ENCODE results near the gene DNMT3B.

DNMT3B gene

DNA sequence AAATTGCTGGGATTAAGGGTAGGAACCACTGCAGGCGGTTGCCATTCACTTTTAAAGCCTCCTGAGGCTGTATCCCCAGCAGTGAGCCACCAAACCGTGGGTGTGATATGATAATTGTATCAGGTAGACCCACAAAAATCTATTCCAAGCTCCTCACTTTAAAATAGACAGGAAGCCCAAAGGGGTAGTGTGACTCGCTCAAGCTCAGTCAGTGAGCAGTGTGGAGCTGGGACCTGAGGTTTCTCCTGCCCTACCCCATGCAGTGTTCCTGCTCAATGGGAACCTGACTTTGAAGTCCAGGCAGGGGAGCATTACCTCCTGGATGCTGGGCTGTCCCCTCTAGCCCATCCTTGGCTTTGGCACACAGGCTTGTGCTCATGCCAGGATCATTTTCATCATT is 42.6 kb downstream of the DNMT3B start:
- Histone ChIP-seq H3K9ac (ENCODE audit: low read depth, low read length) (no peak overlapping the region), H3K4me2 (ENCODE audit: insufficient read depth, low read length) (no peak overlapping the region), H3K27ac (ENCODE audit: low read length) (no peak overlapping the region; the same call in 1 of the 2 replicates), H4K20me1 (ENCODE audit: insufficient read depth, low read length) (no peaks in the 10 kb centered on the region), H3K79me2 (ENCODE audit: insufficient read depth, low read length) (no peaks in the 10 kb centered on the region), H3K9me3 (ENCODE audit: insufficient read depth, low read length, severe bottlenecking) (no peaks in the 10 kb centered on the region), H3K36me3 (ENCODE audit: insufficient read depth, low read length) (peaks cover 59% of the 10 kb centered on the region), H3K27me3 (ENCODE audit: insufficient read depth, low read length, poor library complexity) (no peaks in the 10 kb centered on the region), H3K4me3 (ENCODE audit: low read depth in 1 of 2, low read length in 2 of 2) (no peak overlapping the region), H2AFZ (ENCODE audit: low read depth, low read length) (no peak overlapping the region), H3K4me1 (ENCODE audit: insufficient read depth, low read length) (no peaks in the 10 kb centered on the region)
- ATAC-seq (ENCODE audit: insufficient read depth, low read depth) (no peak), DNase-seq (no peak)
- TF ChIP-seq EZH2 (IDR thresholded peaks at IDR 0.05; ENCODE audit: borderline replicate concordance, low read depth, low read length, severe bottlenecking) (no peak), CTCF (IDR thresholded peaks at IDR 0.05; ENCODE audit: borderline replicate concordance, extremely low read depth, low read length, poor library complexity, severe bottlenecking) (no peak)

GRCh38 chr20:32805721-32806120 is 43.5 kb downstream of the DNMT3B start:
- H2AFZ ChIP-seq (ENCODE audit: low read depth, low read length), result no peak overlapping the region
- no peak for DNase-seq
- peaks cover 56% of the 10 kb centered on the region for H3K36me3 ChIP-seq (ENCODE audit: insufficient read depth, low read length)
- H3K27ac ChIP-seq (ENCODE audit: low read length), result no peak overlapping the region
- no peak overlapping the region for H3K4me3 ChIP-seq (ENCODE audit: low read depth in 1 of 2, low read length in 2 of 2)
- H3K4me2 ChIP-seq (ENCODE audit: insufficient read depth, low read length), result no peak overlapping the region
- no peaks in the 10 kb centered on the region for H3K9me3 ChIP-seq (ENCODE audit: insufficient read depth, low read length, severe bottlenecking)
- H3K79me2 ChIP-seq (ENCODE audit: insufficient read depth, low read length), result no peaks in the 10 kb centered on the region
- no peak overlapping the region for H3K9ac ChIP-seq (ENCODE audit: low read depth, low read length)
- no peaks in the 10 kb centered on the region for H4K20me1 ChIP-seq (ENCODE audit: insufficient read depth, low read length)
- no peaks in the 10 kb centered on the region for H3K27me3 ChIP-seq (ENCODE audit: insufficient read depth, low read length, poor library complexity)
- no peaks in the 10 kb centered on the region for H3K4me1 ChIP-seq (ENCODE audit: insufficient read depth, low read length)
- ATAC-seq (ENCODE audit: insufficient read depth, low read depth), result no peak
- TF ChIP-seq CTCF (IDR thresholded peaks at IDR 0.05; ENCODE audit: borderline replicate concordance, extremely low read depth, low read length, poor library complexity, severe bottlenecking) (no peak), EZH2 (IDR thresholded peaks at IDR 0.05; ENCODE audit: borderline replicate concordance, low read depth, low read length, severe bottlenecking) (no peak)

GRCh38 chr20:32806356-32806755 is 44.2 kb downstream of the DNMT3B start:
- Histone ChIP-seq H3K4me3 (ENCODE audit: low read depth in 1 of 2, low read length in 2 of 2) (no peak overlapping the region), H3K36me3 (ENCODE audit: insufficient read depth, low read length) (peaks cover 50% of the 10 kb centered on the region), H4K20me1 (ENCODE audit: insufficient read depth, low read length) (no peaks in the 10 kb centered on the region), H3K27me3 (ENCODE audit: insufficient read depth, low read length, poor library complexity) (no peaks in the 10 kb centered on the region), H3K4me2 (ENCODE audit: insufficient read depth, low read length) (no peak overlapping the region), H3K9me3 (ENCODE audit: insufficient read depth, low read length, severe bottlenecking) (no peaks in the 10 kb centered on the region), H3K9ac (ENCODE audit: low read depth, low read length) (no peak overlapping the region), H3K79me2 (ENCODE audit: insufficient read depth, low read length) (no peaks in the 10 kb centered on the region), H2AFZ (ENCODE audit: low read depth, low read length) (no peak overlapping the region), H3K4me1 (ENCODE audit: insufficient read depth, low read length) (no peaks in the 10 kb centered on the region), H3K27ac (ENCODE audit: low read length) (no peak overlapping the region)
- TF ChIP-seq CTCF (IDR thresholded peaks at IDR 0.05; ENCODE audit: borderline replicate concordance, extremely low read depth, low read length, poor library complexity, severe bottlenecking) (no peak), EZH2 (IDR thresholded peaks at IDR 0.05; ENCODE audit: borderline replicate concordance, low read depth, low read length, severe bottlenecking) (no peak)
- DNase-seq (no peak), ATAC-seq (ENCODE audit: insufficient read depth, low read depth) (no peak)

DNA sequence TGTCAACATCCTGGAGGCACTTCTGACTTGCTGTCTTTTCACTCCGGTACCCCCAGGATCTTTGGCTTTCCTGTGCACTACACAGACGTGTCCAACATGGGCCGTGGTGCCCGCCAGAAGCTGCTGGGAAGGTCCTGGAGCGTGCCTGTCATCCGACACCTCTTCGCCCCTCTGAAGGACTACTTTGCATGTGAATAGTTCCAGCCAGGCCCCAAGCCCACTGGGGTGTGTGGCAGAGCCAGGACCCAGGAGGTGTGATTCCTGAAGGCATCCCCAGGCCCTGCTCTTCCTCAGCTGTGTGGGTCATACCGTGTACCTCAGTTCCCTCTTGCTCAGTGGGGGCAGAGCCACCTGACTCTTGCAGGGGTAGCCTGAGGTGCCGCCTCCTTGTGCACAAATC is 45.5 kb downstream of the DNMT3B start:
- Histone ChIP-seq H3K4me2 (ENCODE audit: insufficient read depth, low read length) (no peak overlapping the region), H3K27ac (ENCODE audit: low read length) (no peak overlapping the region)

More for the DNA sequence above, 45.5 kb downstream of the DNMT3B start:
- H4K20me1 ChIP-seq (ENCODE audit: insufficient read depth, low read length), result no peaks in the 10 kb centered on the region
- H3K9ac ChIP-seq (ENCODE audit: low read depth, low read length), result no peak overlapping the region
- H3K79me2 ChIP-seq (ENCODE audit: insufficient read depth, low read length), result no peaks in the 10 kb centered on the region
- H3K9me3 ChIP-seq (ENCODE audit: insufficient read depth, low read length, severe bottlenecking), result no peaks in the 10 kb centered on the region
- ATAC-seq (ENCODE audit: insufficient read depth, low read depth) (no peak), DNase-seq (no peak)
- no peaks in the 10 kb centered on the region for H3K27me3 ChIP-seq (ENCODE audit: insufficient read depth, low read length, poor library complexity)
- H2AFZ ChIP-seq (ENCODE audit: low read depth, low read length), result no peak overlapping the region
- H3K4me1 ChIP-seq (ENCODE audit: insufficient read depth, low read length), result no peaks in the 10 kb centered on the region
- no peak overlapping the region for H3K4me3 ChIP-seq (ENCODE audit: low read depth in 1 of 2, low read length in 2 of 2)
- H3K36me3 ChIP-seq (ENCODE audit: insufficient read depth, low read length), result peaks cover 36% of the 10 kb centered on the region
- TF ChIP-seq CTCF (IDR thresholded peaks at IDR 0.05; ENCODE audit: borderline replicate concordance, extremely low read depth, low read length, poor library complexity, severe bottlenecking), result no peak
- TF ChIP-seq EZH2 (IDR thresholded peaks at IDR 0.05; ENCODE audit: borderline replicate concordance, low read depth, low read length, severe bottlenecking), result no peak

Data from DND-41 (cell line).